ENCODE results near the gene CCDC146.
A peak's percentile ranks its signal among the peaks of the same experiment; 100 is the strongest.
"Not testable (repeated sequence)": the region's sequence is repeated elsewhere in the genome, so short reads cannot be mapped to it uniquely, and the experiment has no call there.

CCDC146 gene

GRCh38 chr7:77205706-77206105 is 83.3 kb downstream of the CCDC146 start:
- DNase-seq, result no peak

- no peak for DNase-seq
Measured at GRCh38 chr7:77208416-77208815, 86.0 kb downstream of the CCDC146 start.

GRCh38 chr7:77209479-77210139 is 87.2 kb downstream of the CCDC146 start:
- no peak for DNase-seq

GRCh38 chr7:77216181-77216845 is 93.9 kb downstream of the CCDC146 start:
- DNase-seq, result no peak

GRCh38 chr7:77217474-77218185 is 95.2 kb downstream of the CCDC146 start:
- no peak for DNase-seq

- not testable (repeated sequence) for DNase-seq
Measured at GRCh38 chr7:77219701-77220331, 97.4 kb downstream of the CCDC146 start.

GRCh38 chr7:77222065-77222464 is 99.7 kb downstream of the CCDC146 start:
- no peak for DNase-seq

- no peak for DNase-seq
Measured at GRCh38 chr7:77222819-77223218, 100.4 kb downstream of the CCDC146 start.

- DNase-seq, result no peak
Measured at GRCh38 chr7:77223261-77223660, 100.8 kb downstream of the CCDC146 start.

GRCh38 chr7:77226357-77226839 is 104.0 kb downstream of the CCDC146 start:
- no peak for DNase-seq

- DNase-seq, result not testable (repeated sequence)
Measured at GRCh38 chr7:77228795-77229194, 106.4 kb downstream of the CCDC146 start.

GRCh38 chr7:77232467-77232866 is 110.1 kb downstream of the CCDC146 start:
- DNase-seq, result no peak

- no peak for DNase-seq
Measured at GRCh38 chr7:77235276-77235675, 112.9 kb downstream of the CCDC146 start.

GRCh38 chr7:77238703-77239136 is 116.3 kb downstream of the CCDC146 start:
- no peak for DNase-seq

- no peak for DNase-seq
Measured at GRCh38 chr7:77239471-77239870, 117.1 kb downstream of the CCDC146 start.

- DNase-seq, result no peak
Measured at GRCh38 chr7:77242068-77242467, 119.7 kb downstream of the CCDC146 start.

GRCh38 chr7:77242554-77242953 is 120.1 kb downstream of the CCDC146 start:
- no peak for DNase-seq

GRCh38 chr7:77244222-77244934 is 122.0 kb downstream of the CCDC146 start:
- DNase-seq, result no peak

- DNase-seq, result no peak
Measured at GRCh38 chr7:77245015-77245755, 122.8 kb downstream of the CCDC146 start.

GRCh38 chr7:77246026-77246640 is 123.7 kb downstream of the CCDC146 start:
- no peak for DNase-seq

- DNase-seq, result peak; percentile 47
Measured at GRCh38 chr7:77247206-77247850, 124.9 kb downstream of the CCDC146 start.
